Retinal pigment epithelial cell (primary cell): ENCODE results near the gene LRRTM4.

Source experiments
- DNase-seq: peaks from one replicate; pipeline ENCODE4 v3.0.0-alpha.2; 2010; ENCODE audit warnings: low read depth
- H3K4me3 ChIP-seq: 2 replicates; pipeline ENCODE4 v1.5.1; 2011; ENCODE audit warnings: mild to moderate bottlenecking, low read length, control low read depth, moderate library complexity
- TF ChIP-seq, protein P1 (sequence below): conservative IDR thresholded peaks from 2 replicates; pipeline ENCODE4 v1.5.1; 2011; ENCODE audit warnings: low read depth, low read length, control low read depth, inconsistent platforms

The LRRTM4 gene

DNA sequence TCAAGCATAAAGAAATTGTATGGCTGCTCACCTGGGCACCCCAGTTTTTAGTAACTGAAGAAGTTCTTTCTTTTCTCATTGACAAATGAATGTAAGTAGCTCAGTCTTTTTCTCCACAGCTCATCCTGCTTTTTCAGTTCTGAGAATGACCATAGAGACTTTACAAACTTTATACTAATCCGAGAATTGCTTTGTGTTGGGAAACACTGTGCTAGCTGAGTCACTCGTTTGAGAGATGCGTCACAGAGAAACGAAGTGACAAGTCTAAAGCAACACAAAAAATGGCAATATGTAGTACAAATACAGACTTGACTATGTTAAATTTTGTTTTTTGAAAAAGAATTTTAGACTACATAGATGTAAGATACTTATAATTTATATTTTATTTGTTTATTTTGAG is 9.0 kb downstream of the LRRTM4 start:
- H3K4me3 ChIP-seq, result no peak overlapping the region

DNA sequence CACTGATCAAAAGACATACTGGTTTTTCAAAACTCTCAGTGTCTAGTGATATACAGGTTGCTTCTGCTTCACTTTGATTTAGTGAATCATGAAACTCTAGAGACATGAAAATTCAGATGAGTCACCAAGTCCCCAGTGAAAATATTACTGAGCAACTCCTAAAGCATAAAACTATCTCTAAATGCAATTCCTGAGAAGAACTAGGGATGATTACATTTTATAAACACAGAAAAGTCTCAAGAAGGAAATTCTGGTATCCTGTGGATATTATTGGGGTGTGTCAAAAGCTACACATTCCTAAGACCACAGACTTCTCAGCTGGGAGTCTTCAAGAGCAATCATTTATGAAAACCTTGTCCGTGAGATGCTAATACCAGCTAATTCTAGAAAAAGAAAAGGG is 9.7 kb downstream of the LRRTM4 start:
- no peak overlapping the region for H3K4me3 ChIP-seq
- DNase-seq, result no peak
- TF ChIP-seq, protein P1, sequence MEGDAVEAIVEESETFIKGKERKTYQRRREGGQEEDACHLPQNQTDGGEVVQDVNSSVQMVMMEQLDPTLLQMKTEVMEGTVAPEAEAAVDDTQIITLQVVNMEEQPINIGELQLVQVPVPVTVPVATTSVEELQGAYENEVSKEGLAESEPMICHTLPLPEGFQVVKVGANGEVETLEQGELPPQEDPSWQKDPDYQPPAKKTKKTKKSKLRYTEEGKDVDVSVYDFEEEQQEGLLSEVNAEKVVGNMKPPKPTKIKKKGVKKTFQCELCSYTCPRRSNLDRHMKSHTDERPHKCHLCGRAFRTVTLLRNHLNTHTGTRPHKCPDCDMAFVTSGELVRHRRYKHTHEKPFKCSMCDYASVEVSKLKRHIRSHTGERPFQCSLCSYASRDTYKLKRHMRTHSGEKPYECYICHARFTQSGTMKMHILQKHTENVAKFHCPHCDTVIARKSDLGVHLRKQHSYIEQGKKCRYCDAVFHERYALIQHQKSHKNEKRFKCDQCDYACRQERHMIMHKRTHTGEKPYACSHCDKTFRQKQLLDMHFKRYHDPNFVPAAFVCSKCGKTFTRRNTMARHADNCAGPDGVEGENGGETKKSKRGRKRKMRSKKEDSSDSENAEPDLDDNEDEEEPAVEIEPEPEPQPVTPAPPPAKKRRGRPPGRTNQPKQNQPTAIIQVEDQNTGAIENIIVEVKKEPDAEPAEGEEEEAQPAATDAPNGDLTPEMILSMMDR, result no peak

More for the DNA sequence above, 9.0 kb downstream of the LRRTM4 start:
- no peak for DNase-seq
- TF ChIP-seq, protein P1, result no peak

DNA sequence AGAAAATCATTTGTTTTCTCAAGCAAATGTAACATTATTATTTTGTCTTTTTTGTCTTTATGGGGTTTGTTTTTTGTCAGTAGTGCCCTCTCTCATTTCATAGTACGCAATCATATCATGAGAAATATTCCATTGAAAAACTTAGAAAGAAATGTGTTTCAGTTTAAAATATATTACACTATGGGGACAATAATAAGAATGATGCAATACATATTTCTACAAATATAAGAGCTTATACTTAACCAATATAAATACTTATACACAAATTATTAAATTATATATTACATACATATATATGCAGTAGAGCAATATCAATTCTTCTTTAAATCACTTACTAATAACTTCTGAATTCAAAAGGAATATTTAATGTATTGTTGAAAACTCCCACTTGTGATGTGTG is 13.7 kb downstream of the LRRTM4 start:
- no peak for DNase-seq
- TF ChIP-seq, protein P1, result no peak
- H3K4me3 ChIP-seq, result no peak overlapping the region

DNA sequence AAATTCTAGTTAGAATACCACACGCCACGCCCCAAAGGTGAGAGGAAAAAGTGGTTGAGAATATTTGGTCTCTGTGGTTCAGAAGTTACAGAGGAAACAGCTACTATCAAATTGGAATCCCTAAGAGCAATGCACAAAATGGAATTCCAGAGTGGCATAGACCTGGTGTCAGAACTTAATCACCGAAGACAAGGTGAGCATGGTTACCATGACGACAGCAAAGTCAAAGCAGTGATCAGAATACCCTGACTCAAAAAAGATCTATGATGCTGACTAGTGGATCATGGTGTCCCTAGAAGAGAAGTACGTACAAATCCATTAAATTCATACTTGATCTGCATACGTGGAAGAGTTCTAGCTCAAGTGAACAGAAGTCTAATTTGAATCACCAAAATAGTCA is 14.5 kb downstream of the LRRTM4 start:
- DNase-seq, result no peak
- H3K4me3 ChIP-seq, result no peak overlapping the region
- TF ChIP-seq, protein P1, result no peak

DNA sequence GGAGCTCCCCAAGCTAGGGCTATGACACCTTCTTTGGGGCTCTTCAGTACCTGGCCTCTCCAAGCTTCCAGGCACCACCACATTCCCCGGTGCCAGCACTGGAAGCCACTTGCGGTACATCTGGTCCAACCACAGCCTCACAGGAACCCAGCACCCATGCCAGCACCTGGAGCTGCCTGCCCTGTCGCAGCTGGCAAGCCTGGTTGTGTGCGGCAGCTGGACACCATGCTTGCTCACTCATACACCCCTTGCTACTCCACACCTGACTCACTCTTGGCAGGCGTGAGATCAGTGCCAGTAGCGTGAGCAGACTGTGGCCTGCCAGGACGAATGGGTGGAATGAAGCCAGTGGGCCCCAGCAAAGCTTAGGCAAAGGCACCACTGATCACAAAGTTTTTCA is 34.0 kb downstream of the LRRTM4 start:
- H3K4me3 ChIP-seq, result no peak overlapping the region
- TF ChIP-seq, protein P1, result no peak
- no peak for DNase-seq

DNA sequence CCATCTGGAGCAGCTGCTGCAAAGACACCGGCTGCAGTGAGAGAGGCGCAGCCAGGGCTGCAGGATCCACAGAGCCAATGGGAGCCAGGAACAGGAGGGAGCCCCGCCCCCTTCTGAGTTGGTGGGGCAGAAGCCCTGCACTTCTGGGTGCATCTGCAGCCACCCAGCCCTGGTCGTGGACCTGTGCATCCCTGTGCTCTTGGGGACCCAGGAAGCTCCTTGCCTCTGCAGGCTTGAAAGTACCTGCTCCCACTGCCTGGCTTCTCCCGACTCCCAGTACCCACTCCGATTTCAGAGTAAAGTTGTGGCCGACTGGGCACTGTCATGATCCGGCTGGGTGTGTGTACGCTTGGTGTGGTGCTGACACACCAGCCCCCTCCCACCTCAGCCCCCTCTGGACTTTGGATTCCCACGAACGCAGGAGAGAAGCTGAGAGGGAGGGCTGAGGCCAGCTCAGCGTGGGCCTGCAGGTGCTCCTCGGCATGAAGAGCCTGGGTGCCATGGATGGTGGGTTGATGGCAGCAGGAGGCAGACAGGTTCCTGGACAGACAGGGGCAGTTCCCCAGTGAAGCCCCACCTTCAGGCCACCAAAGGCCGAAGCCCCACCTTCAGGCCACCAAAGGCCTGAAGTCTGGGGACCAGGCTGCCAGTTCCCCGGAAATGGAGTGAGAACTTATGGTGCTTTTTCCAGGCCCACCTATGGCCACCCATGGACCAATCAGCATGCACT is 34.9 kb downstream of the LRRTM4 start:
- TF ChIP-seq, protein P1, result no peak
- no peak for DNase-seq
- H3K4me3 ChIP-seq, result no peak overlapping the region

DNA sequence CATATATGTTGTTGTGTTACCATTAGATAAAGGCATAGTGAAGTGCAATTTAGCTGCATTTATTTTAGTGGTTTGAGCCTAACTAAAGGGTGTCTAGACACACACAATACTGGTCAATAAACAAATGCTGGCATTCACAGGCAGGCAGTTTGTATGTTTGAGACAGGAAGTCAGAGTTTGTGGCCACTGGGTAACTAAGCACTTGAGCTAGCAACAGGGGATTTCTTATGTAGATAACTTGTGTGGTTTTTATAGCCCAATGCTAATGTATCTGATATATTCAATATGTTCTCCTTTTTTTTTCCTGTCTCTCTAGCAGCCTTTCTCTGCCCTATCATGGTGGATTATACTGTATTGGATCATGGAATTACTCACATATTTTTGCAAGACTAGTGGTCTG is 38.1 kb downstream of the LRRTM4 start:
- DNase-seq, result no peak
- no peak overlapping the region for H3K4me3 ChIP-seq
- TF ChIP-seq, protein P1, result no peak
